ENCODE data around the gene SREK1. TPM values are rescaled to one million over a fixed set of nuclear protein-coding genes. Genes with fewer than 3 reads are reported as not detected.

The SREK1 gene
- total RNA-seq, 1 experiment from 2014 or later = 59.6 TPM

GRCh38 chr5:66129144-66129543 is 15.0 kb upstream of the SREK1 start:
- no peak overlapping the region for H3K4me3 Mint-ChIP-seq
- Histone ChIP-seq H3K79me2 (ENCODE audit: insufficient read depth, low read length) (no peaks in the 10 kb centered on the region), H2BK120ac (ENCODE audit: low read depth, low read length, poor library complexity, severe bottlenecking) (no peak overlapping the region), H3K56ac (ENCODE audit: insufficient read length, low read depth, low read length) (no peak overlapping the region), H3K79me1 (ENCODE audit: insufficient read depth, low read depth, low read length, poor library complexity, severe bottlenecking) (no peaks in the 10 kb centered on the region), H4K5ac (ENCODE audit: insufficient read length, low read depth, low read length) (no peak overlapping the region), H2AK5ac (ENCODE audit: insufficient read length, low read length) (no peak overlapping the region), H4K8ac (replicated peaks; ENCODE audit: insufficient read length, low read depth, low read length) (no peak overlapping the region), H3K4ac (ENCODE audit: low read depth, low read length) (no peak overlapping the region), H2BK12ac (ENCODE audit: insufficient read length, low read depth, low read length) (no peak overlapping the region), H2BK15ac (ENCODE audit: low read depth, low read length) (no peak overlapping the region), H3K23ac (ENCODE audit: insufficient read length, low read depth, low read length) (no peak overlapping the region), H3K4me2 (ENCODE audit: insufficient read depth, insufficient read length, low read length) (no peak overlapping the region), H4K20me1 (ENCODE audit: control insufficient read depth, insufficient read depth, insufficient read length) (no peaks in the 10 kb centered on the region), H3K9me3 (ENCODE audit: control insufficient read depth, low read depth, low read length) (no peaks in the 10 kb centered on the region), H3K27ac (ENCODE audit: insufficient read length, low read depth, low read length) (no peak overlapping the region), H4K91ac (ENCODE audit: insufficient read length, low read depth, low read length) (no peak overlapping the region), H3K23me2 (ENCODE audit: insufficient read length, low read depth, low read length, poor library complexity, severe bottlenecking) (no peaks in the 10 kb centered on the region), H3K14ac (ENCODE audit: insufficient read depth, low read length) (no peak overlapping the region), H3K27me3 (ENCODE audit: insufficient read depth, low read length) (no peaks in the 10 kb centered on the region), H3K9ac (ENCODE audit: extremely low read depth, insufficient read length, low read length) (no peak overlapping the region), H2AFZ (ENCODE audit: low read length) (no peak overlapping the region), H2BK20ac (ENCODE audit: low read depth, low read length, poor library complexity, severe bottlenecking) (no peak overlapping the region), H3K18ac (ENCODE audit: insufficient read length, low read depth, low read length) (no peak overlapping the region), H3T11ph (ENCODE audit: low read length) (no peak overlapping the region), H2BK5ac (ENCODE audit: insufficient read length, low read length) (no peak overlapping the region), H3K4me1 (ENCODE audit: insufficient read depth, low read length) (no peaks in the 10 kb centered on the region)
- no peak for DNase-seq
- peaks cover 3 to 6% of the 10 kb centered on the region in 2 experiments; a peak in 3 of 5 replicates for H3K9me3 Mint-ChIP-seq
- H3K27ac Mint-ChIP-seq = no peak overlapping the region
- peaks cover 6 to 9% of the 10 kb centered on the region in 2 experiments for H3K4me1 Mint-ChIP-seq
- TF ChIP-seq CTCF (conservative IDR thresholded peaks at IDR 0.05) = no peak
- H3K36me3 Mint-ChIP-seq (ENCODE audit: insufficient read depth in 1 of 3, low read depth in 3 of 3) = 0 out of 7 replicates have a peak, but pooled peaks cover 0 to 2% (median 0%) of the 10 kb centered on the region in 3 experiments
- H3K27me3 Mint-ChIP-seq (ENCODE audit: low read depth) = no peaks in the 10 kb centered on the region
- WGBS (ENCODE audit: extremely low coverage, insufficient read length, low lambda C conversion rate) = no CpG with 5 or more reads among the region's 4 CpGs
